Smooth muscle cell of the umbilical artery (primary cell): ENCODE data around the gene SLC5A3. TPM values are rescaled to one million over a fixed set of nuclear protein-coding genes. Genes with fewer than 3 reads are reported as not detected.

ENCODE experiments used
- total RNA-seq: library from RNA; depleted of rRNA; stranded (reverse); fragments of >200 nt; gene quantifications from 2 replicates; pipeline ENCODE4 v1.2.3, GENCODE V29; 2014

The SLC5A3 gene
- 70.6 and 71.6 TPM in 2 replicates for total RNA-seq

DNA sequence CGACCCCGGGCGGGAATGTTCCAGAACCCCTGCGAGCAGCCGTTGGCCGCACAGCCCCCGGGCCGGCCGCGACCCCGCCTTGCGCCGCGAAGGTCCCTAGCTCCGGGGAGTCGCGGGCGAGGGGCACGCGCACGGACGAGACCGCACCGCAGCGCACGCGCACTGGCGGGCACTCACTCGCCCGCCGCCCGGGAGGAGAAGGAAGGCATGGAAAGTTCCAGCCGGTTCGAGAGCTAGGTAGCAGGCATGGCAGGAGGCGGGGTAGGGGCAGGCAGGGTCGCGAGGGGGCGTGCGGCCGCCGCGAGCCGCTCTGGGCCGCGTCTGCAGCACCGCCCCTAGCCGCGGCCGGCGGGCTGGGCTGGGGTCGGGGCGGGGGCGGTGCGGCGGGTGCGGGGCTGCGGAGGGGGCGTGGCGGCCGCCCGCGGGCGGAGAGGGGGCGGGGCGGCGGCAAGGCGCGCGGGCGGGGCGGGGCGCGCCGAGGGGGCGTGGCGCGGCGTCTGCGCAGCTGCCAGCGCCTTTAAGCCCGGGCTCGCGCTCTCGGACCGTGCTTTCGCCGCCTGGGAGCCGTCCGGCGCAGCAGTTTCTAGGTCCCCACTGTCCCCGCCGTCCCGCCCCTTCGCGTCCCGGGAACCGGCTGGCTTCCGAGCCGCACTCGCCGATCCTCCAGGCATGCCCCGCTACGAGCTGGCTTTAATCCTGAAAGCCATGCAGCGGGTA lies at the start of gene SLC5A3, which contains the start of gene MRPS6:
Gene SLC5A3 (plus strand): TSS at position 547 of the 717 bp plus-strand sequence. CDS start 21,621 bp downstream, outside the sequence.
Gene MRPS6 (plus strand): TSS at position 547 of the 717 bp plus-strand sequence. CDS start 123 bp downstream, at position 670.

Other genes with a start within 250 kb of the SLC5A3 start
- 82.5 and 138 TPM in 2 replicates for gene ATP5PO, start 157.8 kb upstream of the SLC5A3 start, total RNA-seq
- 11.9 and 21.2 TPM in 2 replicates for gene MRPS6, start within 50 bp of the SLC5A3 start, total RNA-seq